Right lung (tissue), 5 donors: ENCODE measurements around the gene HOXD13. TPM values are rescaled to one million over a fixed set of nuclear protein-coding genes. Genes with fewer than 3 reads are reported as not detected.
A peak's percentile ranks its signal among the peaks of the same experiment; 100 is the strongest.

ENCODE experiments used
- DNase-seq, 2 donors: peaks; one replicate each; pipeline ENCODE4 v3.0.0-alpha.2; 2013
- polyA plus RNA-seq, 5 donors: library from polyadenylated mRNA; unstranded; fragments of 120-200 nt; gene quantifications; one replicate each; pipeline versions ENCODE4 v1.2.1 to v1.2.3, GENCODE V29; 2013; ENCODE audit warnings: inconsistent platforms in 1 of 5, low replicate concordance in 1 of 5; ENCODE audit not compliant: insufficient read length in 5 of 5, insufficient read depth in 1 of 5

Gene HOXD13
- polyA plus RNA-seq, 5 donors = not detected

GRCh38 chr2:176080540-176081375 lies 11.8 kb upstream of the HOXD13 start:
- DNase-seq = no peak

- DNase-seq = no peak
Measured at GRCh38 chr2:176081376-176081836, 11.1 kb upstream of the HOXD13 start.

- DNase-seq = no peak
Measured at GRCh38 chr2:176081837-176082524, 10.5 kb upstream of the HOXD13 start.

DNA sequence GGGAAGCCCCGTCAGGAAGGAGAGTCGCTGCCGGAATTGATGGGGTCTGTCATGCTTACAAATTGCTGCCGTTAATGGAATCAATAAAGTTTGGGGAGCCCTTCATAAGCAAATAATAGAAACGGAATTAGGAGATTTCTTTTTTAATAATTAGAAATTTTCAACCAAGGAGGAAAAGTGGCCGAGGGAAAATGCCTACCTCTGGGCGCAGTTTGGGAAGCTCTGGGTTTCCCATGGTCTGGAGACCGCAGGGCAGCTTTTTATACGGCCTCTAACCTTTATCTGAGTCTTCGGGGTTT lies 10.0 kb upstream of the HOXD13 start:
- no peak for DNase-seq

GRCh38 chr2:176082824-176083751 lies 9.4 kb upstream of the HOXD13 start:
- DNase-seq = no peak

- DNase-seq = no peak
Measured at GRCh38 chr2:176083796-176084261, 8.7 kb upstream of the HOXD13 start, which contains the start of gene EVX2. EVX2 (minus strand) TSS chr2:176083962; CDS start chr2:176083776, 186 bp downstream.

DNA sequence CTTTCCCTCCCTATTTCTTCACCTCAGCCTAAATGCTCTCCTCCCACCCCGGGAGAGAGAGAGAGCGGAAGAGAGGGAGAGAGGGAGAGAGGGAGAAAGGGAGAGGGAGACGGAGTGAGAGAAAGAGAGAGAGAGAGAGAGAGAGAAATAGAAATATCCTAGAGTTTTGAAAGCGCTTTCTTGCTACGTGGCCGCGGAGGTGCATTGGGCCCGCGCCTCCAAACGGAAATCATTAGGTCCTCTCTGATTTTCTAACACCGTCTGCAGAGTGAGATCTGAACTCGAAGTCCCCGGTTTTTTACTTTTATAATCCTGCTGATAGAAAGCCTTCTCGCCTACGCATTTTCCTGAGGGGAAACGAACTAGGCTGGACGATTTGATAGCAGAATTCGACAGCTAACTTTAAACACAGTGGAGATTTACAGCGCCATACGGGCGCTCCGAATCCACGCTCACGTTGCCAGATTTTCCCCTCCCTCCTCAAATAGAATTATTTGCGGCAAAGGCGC lies 7.9 kb upstream of the HOXD13 start:
- DNase-seq = no peak

DNA sequence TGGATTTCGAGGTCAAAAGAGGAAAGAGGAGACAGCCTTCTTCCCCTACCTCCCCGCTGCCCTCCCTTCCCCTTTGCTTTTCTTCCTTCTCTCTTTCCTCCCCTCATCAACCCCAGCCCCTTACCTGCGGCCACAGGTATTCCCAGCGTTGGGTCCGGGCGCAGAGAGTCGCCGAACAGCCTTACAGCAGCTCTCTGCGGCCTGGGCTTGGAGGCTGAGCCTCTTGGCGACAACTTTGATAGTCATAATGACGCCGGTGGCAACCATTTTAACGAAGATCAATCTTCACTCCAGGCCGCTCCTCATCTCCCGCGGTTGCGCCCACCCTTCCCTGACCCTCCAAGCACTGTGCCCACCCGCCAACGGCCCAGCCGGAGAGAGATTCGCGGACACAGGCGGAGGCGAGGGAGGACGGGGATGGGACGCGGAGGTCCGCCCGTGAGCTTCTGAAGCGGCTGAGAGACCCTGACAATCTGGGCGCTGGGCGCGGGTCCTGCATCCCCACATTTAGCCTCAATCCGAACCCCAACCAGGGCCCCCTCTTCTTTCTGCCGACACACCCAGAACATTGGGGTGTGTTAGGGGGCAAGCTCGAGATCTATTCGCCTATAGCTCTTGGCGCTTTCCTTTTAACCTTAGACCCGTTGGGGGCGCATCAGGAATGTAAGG lies 7.3 kb upstream of the HOXD13 start:
- no peak for DNase-seq

GRCh38 chr2:176085861-176086771 lies 6.4 kb upstream of the HOXD13 start:
- no peak for DNase-seq

DNA sequence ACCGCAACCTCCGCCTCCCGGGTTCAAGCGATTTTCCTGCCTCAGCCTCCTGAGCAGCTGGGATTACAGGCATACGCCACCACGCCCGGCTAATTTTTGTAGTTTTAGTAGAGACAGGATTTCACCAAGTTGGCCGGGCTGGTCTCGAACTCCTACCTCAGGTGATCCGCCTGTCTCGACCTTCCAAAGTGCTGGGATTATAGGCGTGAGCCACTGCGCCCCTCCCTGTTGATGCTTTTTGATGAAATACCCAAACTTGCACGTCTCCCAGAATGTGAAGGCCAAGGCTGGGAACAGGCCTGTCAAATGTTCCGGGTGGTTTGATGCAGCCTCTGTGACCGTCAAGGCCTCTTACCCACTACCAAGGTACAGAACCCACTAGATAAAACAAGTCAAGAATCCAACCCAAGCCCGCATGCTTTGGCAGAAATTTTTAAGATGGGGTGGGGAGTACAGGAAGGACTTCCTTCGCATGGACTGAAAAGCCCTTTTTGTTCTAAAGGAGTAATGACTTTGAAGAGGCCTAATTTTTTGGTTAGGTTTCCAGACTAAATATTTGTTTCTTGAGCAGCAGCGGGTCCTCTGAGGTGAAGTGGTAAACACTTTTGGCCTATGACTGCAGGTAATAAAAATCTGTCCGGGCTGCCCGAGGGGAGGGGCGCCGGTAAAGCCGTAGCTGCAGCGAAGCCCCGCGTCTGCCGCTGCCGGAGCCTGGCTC lies 5.0 kb upstream of the HOXD13 start:
- no peak for DNase-seq

DNA sequence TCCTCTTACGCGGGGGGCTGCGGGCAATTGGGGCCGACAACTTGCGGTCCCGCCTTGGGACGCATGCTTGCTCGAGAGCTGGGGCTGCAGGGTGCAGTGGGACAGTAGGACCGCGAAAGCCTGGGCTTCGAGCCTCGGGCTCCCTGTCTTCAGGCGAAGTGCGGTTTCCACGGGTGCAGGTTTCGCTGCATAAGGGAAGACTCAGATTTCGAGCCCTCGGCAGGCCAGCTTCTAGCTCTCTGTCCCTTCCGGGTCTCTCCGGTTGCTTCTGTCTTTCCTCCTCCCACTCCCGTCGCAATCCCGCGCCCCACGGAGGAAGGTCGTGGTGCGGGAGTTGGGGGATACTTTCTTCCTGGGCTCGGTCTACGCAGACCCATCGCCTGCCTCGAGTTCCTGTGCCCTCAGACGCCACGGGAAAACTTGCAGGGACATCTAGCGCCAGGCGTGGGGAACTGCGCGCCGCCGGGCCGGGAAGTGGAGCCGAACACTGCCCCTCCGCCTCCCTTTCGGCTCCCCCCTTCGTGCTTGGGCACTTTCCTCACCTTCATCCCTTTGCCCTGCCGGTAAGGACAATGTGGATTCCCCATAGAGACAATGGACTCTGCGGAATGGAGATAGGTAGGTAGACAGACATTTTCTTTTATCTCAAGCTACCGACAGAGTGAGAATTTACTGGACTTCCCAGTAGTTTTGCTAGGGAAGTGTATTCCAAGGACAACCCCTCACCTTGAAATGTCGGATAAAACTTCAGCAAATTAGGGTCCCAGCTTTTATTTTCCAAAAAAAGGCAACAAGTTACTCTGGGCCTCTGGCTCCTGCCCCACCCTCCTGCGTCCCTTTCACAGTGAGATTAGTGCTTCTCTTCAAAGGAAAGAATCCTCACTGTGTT lies 4.2 kb upstream of the HOXD13 start:
- DNase-seq = peak in 1 of 2 donors; percentile 63

- DNase-seq = no peak
Measured at GRCh38 chr2:176088937-176089842, 3.3 kb upstream of the HOXD13 start.

DNA sequence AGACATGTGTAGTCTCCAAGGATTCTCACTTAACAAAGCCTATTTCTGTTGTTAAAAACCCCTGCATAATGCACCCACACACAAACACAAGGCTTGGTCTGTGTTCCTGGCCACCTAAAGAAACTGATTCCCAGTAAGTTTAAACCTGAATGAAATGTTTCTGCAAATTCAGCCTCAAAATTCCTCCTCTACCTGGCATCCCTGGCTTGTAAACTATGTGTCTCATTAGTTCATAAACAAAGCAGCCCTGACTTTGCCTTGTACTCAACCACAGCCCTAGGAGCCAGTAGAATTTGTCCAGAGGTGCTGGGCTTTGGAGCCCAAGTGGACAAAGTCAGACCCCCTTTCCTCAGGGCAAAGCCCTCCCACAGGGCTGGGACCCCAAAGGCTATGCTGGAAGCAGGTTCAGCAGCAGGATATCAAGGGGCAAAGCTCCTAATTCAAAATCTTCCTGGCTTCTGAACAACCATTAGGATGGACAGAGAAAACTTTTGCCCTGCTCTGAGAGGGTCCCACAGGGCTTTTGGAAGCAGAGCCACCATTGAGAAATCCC lies 2.6 kb upstream of the HOXD13 start:
- DNase-seq = no peak

- no peak for DNase-seq
Measured at GRCh38 chr2:176090862-176091261, 1.7 kb upstream of the HOXD13 start.

- no peak for DNase-seq
Measured at GRCh38 chr2:176091329-176092258, 927 bp upstream of the HOXD13 start.
